NT2/D1 (cell line): ENCODE measurements around the gene TARS3.

ENCODE experiments used
- SUZ12 ChIP-seq: IDR thresholded peaks from 2 replicates; pipeline ENCODE4 v1.6.1; 2011; ENCODE audit not compliant: insufficient read length, insufficient read depth; ENCODE audit errors: extremely low read depth
- YY1 ChIP-seq: IDR thresholded peaks from 2 replicates; pipeline ENCODE4 v1.6.1; 2011; ENCODE audit not compliant: insufficient read length, insufficient read depth
- ZNF274 ChIP-seq: IDR thresholded peaks from 2 replicates; pipeline ENCODE4 v1.6.1; 2011; ENCODE audit warnings: mild to moderate bottlenecking, low read depth, low read length

DNA sequence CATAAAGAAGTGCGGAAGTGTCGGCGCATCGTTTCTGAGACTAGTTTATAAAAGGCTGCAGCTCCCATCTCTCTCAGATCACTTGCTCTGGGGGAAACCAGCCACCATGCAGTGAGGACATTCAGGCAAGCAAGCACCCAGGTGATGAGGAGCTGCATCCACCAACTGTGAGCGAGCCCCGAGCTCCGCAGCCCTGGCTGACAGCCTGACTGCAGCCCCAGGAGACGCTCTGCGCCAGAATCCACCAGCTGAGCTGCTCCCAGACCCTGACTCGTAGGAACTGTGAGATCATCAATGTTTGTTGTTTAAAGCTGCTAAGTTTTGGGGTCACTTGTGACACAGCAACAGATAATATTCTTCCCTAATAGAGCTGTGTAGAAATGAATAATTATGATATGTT lies 67.1 kb downstream of the TARS3 start:
- TF ChIP-seq YY1, result no peak
- TF ChIP-seq SUZ12, result no peak
- TF ChIP-seq ZNF274, result no peak
